Measurements from ENCODE around the gene XRCC4. TPM values are rescaled to one million over a fixed set of nuclear protein-coding genes. Genes with fewer than 3 reads are reported as not detected.

The XRCC4 gene
- total RNA-seq, 1 donor from 2014 or later, result 5.5 TPM

DNA sequence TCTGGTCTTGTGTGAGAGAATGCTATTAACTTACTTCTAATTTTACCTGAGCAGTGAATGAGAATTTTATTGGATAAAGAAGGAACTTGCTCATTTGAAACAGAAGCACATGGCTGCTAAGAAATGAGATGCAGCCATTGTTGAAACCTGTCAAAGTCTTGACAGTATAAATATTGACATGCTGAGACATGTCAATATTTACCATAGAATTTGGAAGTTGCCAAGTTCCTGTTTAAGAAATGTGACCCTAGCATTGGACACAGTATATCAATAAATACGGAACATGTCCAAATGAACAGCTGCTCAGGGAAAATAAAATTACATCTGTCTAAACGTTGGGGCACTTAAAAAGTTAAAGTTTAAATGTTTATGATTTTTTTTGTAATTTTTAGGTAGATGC lies 7.8 kb downstream of the XRCC4 start:
- TF ChIP-seq, protein P1, sequence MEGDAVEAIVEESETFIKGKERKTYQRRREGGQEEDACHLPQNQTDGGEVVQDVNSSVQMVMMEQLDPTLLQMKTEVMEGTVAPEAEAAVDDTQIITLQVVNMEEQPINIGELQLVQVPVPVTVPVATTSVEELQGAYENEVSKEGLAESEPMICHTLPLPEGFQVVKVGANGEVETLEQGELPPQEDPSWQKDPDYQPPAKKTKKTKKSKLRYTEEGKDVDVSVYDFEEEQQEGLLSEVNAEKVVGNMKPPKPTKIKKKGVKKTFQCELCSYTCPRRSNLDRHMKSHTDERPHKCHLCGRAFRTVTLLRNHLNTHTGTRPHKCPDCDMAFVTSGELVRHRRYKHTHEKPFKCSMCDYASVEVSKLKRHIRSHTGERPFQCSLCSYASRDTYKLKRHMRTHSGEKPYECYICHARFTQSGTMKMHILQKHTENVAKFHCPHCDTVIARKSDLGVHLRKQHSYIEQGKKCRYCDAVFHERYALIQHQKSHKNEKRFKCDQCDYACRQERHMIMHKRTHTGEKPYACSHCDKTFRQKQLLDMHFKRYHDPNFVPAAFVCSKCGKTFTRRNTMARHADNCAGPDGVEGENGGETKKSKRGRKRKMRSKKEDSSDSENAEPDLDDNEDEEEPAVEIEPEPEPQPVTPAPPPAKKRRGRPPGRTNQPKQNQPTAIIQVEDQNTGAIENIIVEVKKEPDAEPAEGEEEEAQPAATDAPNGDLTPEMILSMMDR (IDR thresholded peaks at IDR 0.05), result no peak
- Mint-ChIP-seq H3K36me3 (ENCODE audit: low read depth) (no peaks in the 10 kb centered on the region), H3K4me3 (ENCODE audit: unreplicated experiment) (no peak overlapping the region), H3K9me3 (ENCODE audit: low read depth) (no peaks in the 10 kb centered on the region), H3K27me3 (ENCODE audit: low read depth) (no peaks in the 10 kb centered on the region), H3K27ac (ENCODE audit: unreplicated experiment) (no peak overlapping the region), H3K4me1 (ENCODE audit: low read depth) (no peaks in the 10 kb centered on the region)
- no peak for DNase-seq (ENCODE audit: low spot score)

DNA sequence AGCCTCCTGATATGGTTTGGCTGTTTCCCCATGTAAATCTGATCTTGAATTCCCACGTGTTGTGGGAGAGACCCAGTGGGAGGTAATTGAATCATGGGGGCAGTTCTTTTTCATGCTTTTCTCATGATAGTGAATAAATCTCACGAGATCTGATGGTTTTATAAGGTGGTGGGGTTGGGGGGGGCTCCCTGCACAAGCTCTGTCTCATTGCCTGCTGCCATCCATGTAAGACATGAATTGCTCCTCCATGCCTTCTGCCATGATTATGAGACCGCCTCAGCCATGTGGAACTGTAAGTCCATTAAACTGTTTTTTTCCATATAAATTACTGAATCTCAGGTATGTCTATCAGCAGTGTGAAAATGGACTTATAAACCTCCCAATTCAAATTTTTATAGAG lies 12.8 kb downstream of the XRCC4 start:
- DNase-seq (ENCODE audit: low spot score), result no peak
- H3K27ac Mint-ChIP-seq (ENCODE audit: unreplicated experiment), result no peak overlapping the region
- no peaks in the 10 kb centered on the region for H3K27me3 Mint-ChIP-seq (ENCODE audit: low read depth)
- peaks cover 6% of the 10 kb centered on the region for H3K36me3 Mint-ChIP-seq (ENCODE audit: low read depth)
- no peak overlapping the region for H3K4me3 Mint-ChIP-seq (ENCODE audit: unreplicated experiment)
- H3K4me1 Mint-ChIP-seq (ENCODE audit: low read depth), result no peaks in the 10 kb centered on the region
- TF ChIP-seq, protein P1 (IDR thresholded peaks at IDR 0.05), result no peak
- H3K9me3 Mint-ChIP-seq (ENCODE audit: low read depth), result peaks cover 28% of the 10 kb centered on the region

DNA sequence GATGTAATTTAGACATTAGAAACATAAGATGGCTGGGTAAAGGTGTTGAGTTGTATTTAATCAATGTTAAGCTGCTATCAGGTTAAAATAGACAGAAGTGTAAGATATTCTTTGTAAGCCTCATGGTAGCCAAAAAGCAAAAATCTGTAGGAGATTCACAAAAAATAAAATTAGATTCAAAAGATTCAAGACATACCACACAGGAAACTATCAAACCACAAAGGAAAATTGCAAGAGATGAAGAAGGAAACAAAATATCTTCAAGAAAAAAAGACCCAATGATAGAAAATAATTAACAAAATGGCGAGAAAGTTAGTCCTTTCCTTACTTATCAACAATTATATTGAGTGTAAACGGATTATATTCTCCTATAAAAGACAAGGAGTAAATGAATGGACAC lies 15.3 kb downstream of the XRCC4 start:
- Mint-ChIP-seq H3K9me3 (ENCODE audit: low read depth) (peaks cover 28% of the 10 kb centered on the region), H3K27ac (ENCODE audit: unreplicated experiment) (no peak overlapping the region), H3K4me3 (ENCODE audit: unreplicated experiment) (no peak overlapping the region), H3K27me3 (ENCODE audit: low read depth) (no peaks in the 10 kb centered on the region), H3K36me3 (ENCODE audit: low read depth) (peaks cover 6% of the 10 kb centered on the region), H3K4me1 (ENCODE audit: low read depth) (peaks cover 20% of the 10 kb centered on the region)
- TF ChIP-seq, protein P1 (IDR thresholded peaks at IDR 0.05), result no peak
- no peak for DNase-seq (ENCODE audit: low spot score)

DNA sequence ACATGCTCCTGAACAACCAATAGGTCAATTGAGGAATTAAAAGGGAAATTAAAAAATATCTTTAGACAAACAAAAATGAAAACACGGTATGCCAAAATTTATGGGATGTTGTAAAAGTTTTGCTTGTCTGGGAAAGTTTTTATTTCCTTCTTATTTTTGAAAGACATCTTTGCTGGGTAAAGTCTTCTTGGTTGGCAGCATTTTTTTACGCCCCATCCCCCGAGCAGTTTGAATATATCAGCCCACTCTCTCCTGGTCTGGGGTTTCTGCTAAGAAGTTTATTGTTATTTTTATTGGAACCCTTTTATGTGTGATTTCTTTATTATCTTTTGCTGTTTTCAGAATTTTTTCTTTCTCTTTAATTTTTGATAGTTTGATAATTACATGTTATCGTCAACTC lies 16.3 kb downstream of the XRCC4 start:
- no peak overlapping the region for H3K4me3 Mint-ChIP-seq (ENCODE audit: unreplicated experiment)
- H3K27me3 Mint-ChIP-seq (ENCODE audit: low read depth), result no peaks in the 10 kb centered on the region
- H3K4me1 Mint-ChIP-seq (ENCODE audit: low read depth), result peaks cover 27% of the 10 kb centered on the region
- DNase-seq (ENCODE audit: low spot score), result no peak
- H3K27ac Mint-ChIP-seq (ENCODE audit: unreplicated experiment), result no peak overlapping the region
- H3K36me3 Mint-ChIP-seq (ENCODE audit: low read depth), result peaks cover 6% of the 10 kb centered on the region
- H3K9me3 Mint-ChIP-seq (ENCODE audit: low read depth), result peaks cover 28% of the 10 kb centered on the region
- TF ChIP-seq, protein P1 (IDR thresholded peaks at IDR 0.05), result no peak

DNA sequence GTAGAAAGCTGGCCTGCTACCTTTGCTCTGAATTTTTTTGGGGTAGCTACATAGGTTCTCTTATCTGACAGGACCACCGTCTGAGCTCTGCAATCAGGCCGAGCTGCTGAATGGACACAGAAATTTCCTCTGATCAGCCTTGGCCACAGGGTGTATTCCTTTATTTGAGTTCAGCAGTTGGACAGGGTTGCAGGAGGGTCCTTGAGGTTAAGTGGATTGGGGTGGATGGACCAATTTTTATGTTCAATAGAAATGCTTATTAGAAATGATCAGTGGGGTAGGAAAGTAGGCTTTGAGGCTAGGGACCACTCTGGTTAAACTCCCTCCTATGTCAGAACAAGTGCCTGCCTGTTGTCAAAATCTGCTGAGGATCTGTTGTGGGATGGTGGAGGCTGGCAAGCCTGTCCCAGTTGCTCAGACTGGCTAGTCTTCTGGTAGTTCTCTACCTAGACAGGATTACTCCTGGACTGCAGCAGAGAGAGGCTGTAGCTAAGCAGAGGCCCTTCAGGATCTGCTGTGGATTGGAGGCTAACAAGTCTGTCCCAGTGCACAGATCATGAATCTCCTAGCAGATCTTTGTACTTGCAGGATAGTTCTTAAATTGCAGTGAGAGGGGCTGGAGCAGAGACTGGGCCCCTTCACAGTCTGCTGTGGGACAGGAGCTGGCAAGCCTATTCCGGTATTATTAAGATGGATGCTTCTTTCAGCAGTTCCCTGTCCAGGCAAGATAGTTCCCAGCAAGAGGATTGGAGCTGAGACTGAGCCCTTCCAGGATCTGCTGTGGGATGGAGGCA lies 18.0 kb downstream of the XRCC4 start:
- peak overlapping the region; percentile 78 for H3K27ac Mint-ChIP-seq (ENCODE audit: unreplicated experiment)
- H3K4me1 Mint-ChIP-seq (ENCODE audit: low read depth), result peaks cover 27% of the 10 kb centered on the region
- no peak for DNase-seq (ENCODE audit: low spot score)
- TF ChIP-seq, protein P1 (IDR thresholded peaks at IDR 0.05), result no peak
- H3K4me3 Mint-ChIP-seq (ENCODE audit: unreplicated experiment), result no peak overlapping the region
- H3K9me3 Mint-ChIP-seq (ENCODE audit: low read depth), result peaks cover 27% of the 10 kb centered on the region
- peaks cover 6% of the 10 kb centered on the region for H3K36me3 Mint-ChIP-seq (ENCODE audit: low read depth)
- H3K27me3 Mint-ChIP-seq (ENCODE audit: low read depth), result no peaks in the 10 kb centered on the region
